GM12873 (cell line): ENCODE measurements around the gene CCDC92B.

Experiments used
- CTCF ChIP-seq: IDR thresholded peaks from 2 replicates; pipeline ENCODE4 v1.5.1; 2012; ENCODE audit warnings: low read depth, mild to moderate bottlenecking, moderate library complexity, low read length, control low read depth; ENCODE audit not compliant: insufficient read depth; ENCODE audit errors: missing control alignments

The CCDC92B gene

GRCh38 chr17:2710071-2710802 is 39.2 kb downstream of the CCDC92B start:
- no peak for TF ChIP-seq CTCF

GRCh38 chr17:2709183-2709661 is 40.2 kb downstream of the CCDC92B start:
- TF ChIP-seq CTCF: no peak

- TF ChIP-seq CTCF: no peak
Observed at GRCh38 chr17:2708585-2709182, 40.8 kb downstream of the CCDC92B start.

- TF ChIP-seq CTCF: peak; percentile 55
Observed at GRCh38 chr17:2707721-2708584, 41.5 kb downstream of the CCDC92B start.

GRCh38 chr17:2706911-2707510 is 42.4 kb downstream of the CCDC92B start:
- no peak for TF ChIP-seq CTCF

GRCh38 chr17:2705888-2706795 is 43.3 kb downstream of the CCDC92B start:
- no peak for TF ChIP-seq CTCF
